Brain microvascular endothelial cell (primary cell): Measurements from ENCODE around the gene CPLX3.

Source experiments
- DNase-seq: peaks from one replicate; pipeline ENCODE4 v3.0.0-alpha.2; 2020
- H3K27ac ChIP-seq: fragments of 250-450 bp; sonication (Bioruptor Pico); 2 replicates; pipeline ENCODE4 v1.5.1; 2020; ENCODE audit warnings: mild to moderate bottlenecking, moderate library complexity
- H3K27me3 ChIP-seq: fragments of 250-450 bp; sonication (Bioruptor Pico); replicated peaks from 2 replicates; pipeline ENCODE4 v1.5.1; 2020; ENCODE audit warnings: mild to moderate bottlenecking
- H3K36me3 ChIP-seq: fragments of 250-450 bp; sonication (Bioruptor Pico); replicated peaks from 2 replicates; pipeline ENCODE4 v1.5.1; 2020; ENCODE audit warnings: mild to moderate bottlenecking
- H3K4me3 ChIP-seq: 2 replicates; pipeline ENCODE4 v1.5.1; 2011; ENCODE audit warnings: low read depth, mild to moderate bottlenecking, control low read depth, low read length, moderate library complexity
- in situ Hi-C: cut with HindIII; loops from 2 replicates; pipeline ENCODE4 v1.10.0; 2017; ENCODE audit warnings: low sequenced_read_pairs, low pct_ligation_motif_present
- TF ChIP-seq, protein P1 (sequence below): IDR thresholded peaks from 2 replicates; pipeline ENCODE4 v1.5.1; 2011; ENCODE audit warnings: low read depth, mild to moderate bottlenecking, moderate library complexity, low read length, control low read depth, inconsistent platforms; ENCODE audit errors: missing control alignments

CPLX3 gene

DNA sequence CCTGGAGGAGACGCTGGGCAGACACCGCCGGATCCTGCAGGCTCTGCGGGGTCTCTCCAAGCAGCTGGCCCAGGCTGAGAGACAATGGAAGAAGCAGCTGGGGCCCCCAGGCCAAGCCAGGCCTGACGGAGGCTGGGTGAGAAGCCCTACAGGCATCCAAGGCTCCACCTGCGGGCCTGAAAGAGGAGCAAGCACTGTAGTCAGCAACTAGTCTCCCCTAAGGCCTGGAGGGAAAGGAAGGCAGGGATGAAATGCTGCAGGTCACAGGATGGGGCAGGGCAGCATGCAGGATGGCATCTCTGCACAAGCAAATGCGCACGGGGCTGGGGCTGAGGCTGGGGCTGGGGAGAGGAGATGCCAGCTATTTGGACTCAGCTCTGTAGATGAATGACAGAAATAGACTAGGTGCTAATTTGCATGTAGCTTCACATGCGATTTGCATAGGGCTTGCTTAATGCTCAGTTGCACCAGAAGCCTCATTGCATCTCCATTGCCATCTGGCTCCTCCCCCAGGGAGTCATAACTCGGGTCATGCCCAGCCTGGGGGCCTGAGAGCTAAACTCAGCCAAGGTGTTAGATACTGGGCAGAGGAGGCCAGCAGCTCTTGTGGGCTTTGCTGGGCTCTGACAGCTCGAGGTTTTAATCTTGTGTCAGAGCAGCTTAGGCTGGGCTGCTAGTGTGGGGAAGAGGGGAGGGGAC is 5.2 kb upstream of the CPLX3 start:
- no peaks in the 10 kb centered on the region for H3K36me3 ChIP-seq
- TF ChIP-seq, protein P1, sequence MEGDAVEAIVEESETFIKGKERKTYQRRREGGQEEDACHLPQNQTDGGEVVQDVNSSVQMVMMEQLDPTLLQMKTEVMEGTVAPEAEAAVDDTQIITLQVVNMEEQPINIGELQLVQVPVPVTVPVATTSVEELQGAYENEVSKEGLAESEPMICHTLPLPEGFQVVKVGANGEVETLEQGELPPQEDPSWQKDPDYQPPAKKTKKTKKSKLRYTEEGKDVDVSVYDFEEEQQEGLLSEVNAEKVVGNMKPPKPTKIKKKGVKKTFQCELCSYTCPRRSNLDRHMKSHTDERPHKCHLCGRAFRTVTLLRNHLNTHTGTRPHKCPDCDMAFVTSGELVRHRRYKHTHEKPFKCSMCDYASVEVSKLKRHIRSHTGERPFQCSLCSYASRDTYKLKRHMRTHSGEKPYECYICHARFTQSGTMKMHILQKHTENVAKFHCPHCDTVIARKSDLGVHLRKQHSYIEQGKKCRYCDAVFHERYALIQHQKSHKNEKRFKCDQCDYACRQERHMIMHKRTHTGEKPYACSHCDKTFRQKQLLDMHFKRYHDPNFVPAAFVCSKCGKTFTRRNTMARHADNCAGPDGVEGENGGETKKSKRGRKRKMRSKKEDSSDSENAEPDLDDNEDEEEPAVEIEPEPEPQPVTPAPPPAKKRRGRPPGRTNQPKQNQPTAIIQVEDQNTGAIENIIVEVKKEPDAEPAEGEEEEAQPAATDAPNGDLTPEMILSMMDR, result no peak
- in situ Hi-C loops, result no loop called here
- no peak overlapping the region for H3K27ac ChIP-seq
- peaks cover 7% of the 10 kb centered on the region for H3K27me3 ChIP-seq
- H3K4me3 ChIP-seq, result no peak overlapping the region
- DNase-seq, result no peak

DNA sequence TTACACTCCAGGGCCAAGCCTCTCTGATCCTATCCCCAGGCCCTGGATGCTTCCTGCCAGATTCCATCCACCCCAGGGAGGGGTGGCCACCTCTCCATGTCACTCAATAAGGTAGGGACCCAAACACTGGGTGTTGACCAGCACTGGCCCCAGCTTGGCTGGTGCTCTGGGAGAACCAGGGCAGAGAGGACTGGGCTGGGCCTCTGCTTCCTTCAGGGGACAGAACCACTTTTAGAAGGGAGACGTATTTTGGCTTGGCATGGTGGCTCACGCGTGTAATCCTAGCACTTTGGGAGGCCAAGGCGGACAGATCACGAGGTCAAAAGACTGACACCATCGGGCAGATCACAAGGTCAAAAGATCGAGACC is 4.7 kb upstream of the CPLX3 start:
- no peak for DNase-seq
- H3K27me3 ChIP-seq, result peaks cover 10% of the 10 kb centered on the region

DNA sequence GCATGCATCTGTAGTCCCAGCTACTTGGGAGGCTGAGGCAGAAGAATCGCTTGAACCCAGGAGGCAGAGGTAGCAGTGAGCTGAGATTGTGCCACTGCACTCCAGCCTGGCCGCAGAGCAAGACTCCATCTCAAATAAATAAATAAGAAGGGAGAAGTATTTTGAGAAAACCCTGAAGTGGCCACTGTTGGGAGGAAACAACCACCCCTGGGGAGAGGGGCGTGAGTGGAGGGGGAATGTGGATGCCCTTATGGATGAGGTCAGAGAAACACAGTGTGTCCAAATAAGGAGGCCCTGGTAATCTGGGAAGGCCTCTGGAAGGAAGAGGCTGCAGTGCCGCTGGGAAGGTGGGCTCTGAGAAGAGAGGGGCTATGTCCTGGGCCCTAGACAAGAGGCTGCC is 4.2 kb upstream of the CPLX3 start:
- TF ChIP-seq, protein P1, result no peak
- H3K27me3 ChIP-seq, result peaks cover 14% of the 10 kb centered on the region

More for the DNA sequence above, 4.7 kb upstream of the CPLX3 start:
- Histone ChIP-seq H3K27ac (no peak overlapping the region), H3K36me3 (no peaks in the 10 kb centered on the region), H3K4me3 (no peak overlapping the region)
- in situ Hi-C loops, result no loop called here
- TF ChIP-seq, protein P1, result no peak

DNA sequence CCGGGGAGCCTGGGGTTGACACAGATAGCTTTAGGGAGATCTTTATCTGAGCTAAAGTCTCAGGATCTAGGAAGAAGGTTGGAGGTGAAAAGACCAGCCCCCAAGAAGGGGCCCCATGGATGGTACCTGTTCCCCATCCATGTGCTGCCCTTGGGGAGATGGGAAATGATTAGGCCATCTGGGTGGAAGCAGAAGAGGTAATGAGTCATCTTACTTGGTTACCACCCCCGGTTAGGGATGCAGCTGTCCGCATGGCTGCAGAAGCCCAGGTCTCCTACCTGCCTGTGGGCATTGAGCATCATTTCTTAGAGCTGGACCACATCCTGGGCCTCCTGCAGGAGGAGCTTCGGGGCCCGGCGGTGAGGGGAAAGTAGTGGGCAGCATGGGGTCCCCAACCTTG is 3.1 kb upstream of the CPLX3 start:
- TF ChIP-seq, protein P1, result no peak
- H3K27me3 ChIP-seq, result peaks cover 23% of the 10 kb centered on the region
- no peak overlapping the region for H3K4me3 ChIP-seq
- in situ Hi-C loops, result no loop called here
- no peak overlapping the region for H3K27ac ChIP-seq
- H3K36me3 ChIP-seq, result no peaks in the 10 kb centered on the region
- no peak for DNase-seq

More for the DNA sequence above, 4.2 kb upstream of the CPLX3 start:
- Histone ChIP-seq H3K36me3 (no peaks in the 10 kb centered on the region), H3K27ac (no peak overlapping the region), H3K4me3 (no peak overlapping the region)
- in situ Hi-C loops, result no loop called here
- DNase-seq, result no peak

DNA sequence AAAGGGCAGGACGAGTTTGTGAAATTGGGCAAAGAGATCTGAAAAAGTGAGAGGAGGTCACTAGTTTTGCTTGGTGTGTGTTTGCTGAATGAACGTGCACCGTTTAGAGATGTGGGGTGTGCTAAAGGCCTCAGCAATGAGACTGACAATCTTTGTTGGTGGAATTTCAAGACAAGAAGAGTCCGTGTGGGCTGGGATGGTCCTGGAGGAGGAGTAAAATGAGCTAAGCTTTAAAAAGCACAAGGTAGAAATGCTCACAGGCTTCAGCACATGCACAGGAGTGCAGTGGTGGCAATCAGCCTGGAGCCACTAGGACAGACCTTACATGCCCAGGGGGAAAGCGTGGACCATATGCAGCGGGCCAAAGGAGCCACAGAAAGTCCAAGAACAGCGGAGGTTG is 1.5 kb upstream of the CPLX3 start:
- TF ChIP-seq, protein P1, result no peak
- no peak for DNase-seq
- H3K36me3 ChIP-seq, result no peaks in the 10 kb centered on the region
- in situ Hi-C loops, result no loop called here
- peaks cover 24% of the 10 kb centered on the region for H3K27me3 ChIP-seq
- no peak overlapping the region for H3K27ac ChIP-seq
- no peak overlapping the region for H3K4me3 ChIP-seq

DNA sequence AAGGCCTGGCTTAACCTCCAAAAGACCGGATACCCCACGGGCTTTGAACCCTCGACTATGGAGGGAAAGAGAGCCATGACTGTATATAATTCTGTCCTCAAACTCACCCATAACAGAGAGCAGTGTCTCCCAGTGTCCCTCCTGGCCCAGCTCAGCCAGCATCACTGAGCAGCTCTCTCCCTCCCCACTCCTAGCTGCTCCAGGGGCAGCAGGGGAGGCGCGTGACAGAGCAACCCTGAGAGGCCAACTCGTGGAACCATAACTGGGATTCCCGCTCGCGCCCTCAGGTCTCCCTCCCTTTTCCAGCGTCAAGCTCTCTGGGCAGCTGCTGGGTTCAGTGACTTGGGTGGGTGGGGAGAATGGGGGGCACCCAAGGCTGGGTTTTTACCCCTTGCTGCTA is 561 bp upstream of the CPLX3 start:
- H3K4me3 ChIP-seq, result no peak overlapping the region
- in situ Hi-C loops, result no loop called here
- H3K27me3 ChIP-seq, result peaks cover 24% of the 10 kb centered on the region
- DNase-seq, result no peak
- H3K27ac ChIP-seq, result no peak overlapping the region
- TF ChIP-seq, protein P1, result no peak
- H3K36me3 ChIP-seq, result no peaks in the 10 kb centered on the region
